GM06990 (cell line): ENCODE results near the gene HS3ST3A1.

Experiments
- DNase-seq: peaks from one replicate; pipeline ENCODE4 v3.0.0-alpha.2; 2011; ENCODE audit not compliant: insufficient read length; ENCODE audit errors: extremely low read depth
- H3K27me3 ChIP-seq: replicated peaks from 2 replicates; pipeline ENCODE4 v1.6.0; 2011; ENCODE audit warnings: low read length; ENCODE audit not compliant: control insufficient read depth, insufficient read depth
- H3K36me3 ChIP-seq: 2 replicates; pipeline ENCODE4 v1.5.1; 2011; ENCODE audit warnings: low read length; ENCODE audit not compliant: control insufficient read depth, insufficient read depth
- H3K4me3 ChIP-seq: replicated peaks from 2 replicates; pipeline ENCODE4 v1.5.1; 2011; ENCODE audit warnings: low read depth, mild to moderate bottlenecking, control low read depth, low read length
- CTCF ChIP-seq: IDR thresholded peaks from 2 replicates; pipeline ENCODE4 v1.5.1; 2011; ENCODE audit warnings: low read length, control low read depth, mild to moderate bottlenecking, inconsistent platforms; ENCODE audit not compliant: insufficient read depth, poor library complexity, severe bottlenecking

The HS3ST3A1 gene

GRCh38 chr17:13580790-13581189, 20.9 kb downstream of the HS3ST3A1 start:
- DNase-seq: no peak
- TF ChIP-seq CTCF: no peak
- no peaks in the 10 kb centered on the region for H3K27me3 ChIP-seq
- no peaks in the 10 kb centered on the region for H3K36me3 ChIP-seq
- H3K4me3 ChIP-seq: no peak overlapping the region

- DNase-seq: no peak
- no peak for TF ChIP-seq CTCF
- no peak overlapping the region for H3K4me3 ChIP-seq
- H3K27me3 ChIP-seq: no peaks in the 10 kb centered on the region
- no peaks in the 10 kb centered on the region for H3K36me3 ChIP-seq
These were observed 24.8 kb downstream of the HS3ST3A1 start for GRCh38 chr17:13576661-13577526.

GRCh38 chr17:13575922-13576419, 25.8 kb downstream of the HS3ST3A1 start:
- DNase-seq: no peak
- H3K4me3 ChIP-seq: no peak overlapping the region
- TF ChIP-seq CTCF: no peak
- H3K36me3 ChIP-seq: no peaks in the 10 kb centered on the region
- no peaks in the 10 kb centered on the region for H3K27me3 ChIP-seq

- no peak overlapping the region for H3K4me3 ChIP-seq
- H3K36me3 ChIP-seq: no peaks in the 10 kb centered on the region
These were observed 26.3 kb downstream of the HS3ST3A1 start for GRCh38 chr17:13575466-13575865.

GRCh38 chr17:13572581-13572980, 29.1 kb downstream of the HS3ST3A1 start:
- DNase-seq: no peak
- no peak for TF ChIP-seq CTCF
- no peaks in the 10 kb centered on the region for H3K27me3 ChIP-seq
- no peaks in the 10 kb centered on the region for H3K36me3 ChIP-seq
- no peak overlapping the region for H3K4me3 ChIP-seq

More at GRCh38 chr17:13575466-13575865, 26.3 kb downstream of the HS3ST3A1 start:
- no peak for DNase-seq
- no peaks in the 10 kb centered on the region for H3K27me3 ChIP-seq
- no peak for TF ChIP-seq CTCF
